ENCODE measurements around the gene INCENP.
"Not testable (repeated sequence)": the region's sequence is repeated elsewhere in the genome, so short reads cannot be mapped to it uniquely, and the experiment has no call there.

The INCENP gene

DNA sequence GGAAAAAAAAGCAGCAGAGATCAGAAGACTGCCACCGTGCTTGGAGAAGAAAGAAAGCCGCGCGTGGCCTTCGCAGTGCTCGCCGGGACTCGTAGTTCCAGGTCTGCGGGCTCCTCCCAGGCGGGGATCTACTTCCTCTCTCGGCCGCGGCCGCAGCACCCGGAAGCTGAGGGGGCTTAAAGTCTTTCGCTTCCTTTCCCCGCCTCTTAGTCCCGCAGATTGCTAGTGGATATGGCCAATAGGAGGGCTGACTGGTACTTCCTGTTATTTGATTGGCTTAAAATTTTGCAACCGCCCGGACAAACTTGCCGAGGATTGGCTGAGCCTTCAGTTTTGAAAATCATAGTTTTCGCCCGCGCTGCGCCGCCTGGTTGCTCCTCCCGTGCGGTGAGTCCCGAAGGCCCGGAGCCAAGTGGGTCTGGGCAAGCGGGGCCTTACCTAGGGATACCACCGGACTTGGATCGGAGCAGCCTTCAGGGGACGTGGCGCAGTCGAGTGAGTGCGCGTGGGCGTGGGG, at the start of gene INCENP:
Gene INCENP (plus strand): TSS at position 343 of the 517 bp plus-strand sequence. CDS start 4,151 bp downstream, outside the sequence.
- peak within 1 kb of the TSS; percentile 96 for H3K4me3 Mint-ChIP-seq
- peaks cover 23% of the 10 kb centered on the region for H3K36me3 Mint-ChIP-seq
- ATAC-seq, result peak; percentile 98
- peaks cover 31% of the 10 kb centered on the region for H3K4me1 Mint-ChIP-seq
- DNase-seq (ENCODE audit: low spot score in 2 of 2), result peak; percentile 79 to 94
- H3K9me3 Mint-ChIP-seq, result no peaks in the 10 kb centered on the region
- H3K27ac Mint-ChIP-seq, result peak within 1 kb of the TSS; percentile 95

DNA sequence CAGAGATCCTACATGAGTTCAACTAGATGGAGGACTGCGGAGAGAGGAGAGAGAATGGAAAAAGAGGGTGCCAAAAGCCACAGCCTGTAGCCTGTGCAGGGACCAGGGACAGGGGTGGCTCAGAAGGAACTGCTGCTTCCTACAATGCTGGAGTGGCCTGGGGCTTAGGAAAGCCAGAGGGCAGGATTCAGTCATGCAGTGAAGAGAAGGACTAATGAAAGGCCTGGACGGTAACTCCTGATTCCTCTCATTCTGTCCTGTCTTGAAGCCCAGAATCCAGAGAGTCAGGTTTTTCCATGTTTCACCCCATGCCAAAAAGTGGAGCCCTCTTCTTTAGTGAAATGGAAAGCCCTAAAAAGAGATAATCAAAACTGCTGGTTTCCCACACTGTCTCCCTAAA, 48.4 kb upstream of the INCENP start:
- Mint-ChIP-seq H3K4me3 (no peak overlapping the region), H3K27ac (no peak overlapping the region), H3K36me3 (no peaks in the 10 kb centered on the region), H3K9me3 (no peaks in the 10 kb centered on the region), H3K4me1 (no peaks in the 10 kb centered on the region)
- ATAC-seq (no peak), DNase-seq (ENCODE audit: low spot score in 2 of 2) (no peak)

DNA sequence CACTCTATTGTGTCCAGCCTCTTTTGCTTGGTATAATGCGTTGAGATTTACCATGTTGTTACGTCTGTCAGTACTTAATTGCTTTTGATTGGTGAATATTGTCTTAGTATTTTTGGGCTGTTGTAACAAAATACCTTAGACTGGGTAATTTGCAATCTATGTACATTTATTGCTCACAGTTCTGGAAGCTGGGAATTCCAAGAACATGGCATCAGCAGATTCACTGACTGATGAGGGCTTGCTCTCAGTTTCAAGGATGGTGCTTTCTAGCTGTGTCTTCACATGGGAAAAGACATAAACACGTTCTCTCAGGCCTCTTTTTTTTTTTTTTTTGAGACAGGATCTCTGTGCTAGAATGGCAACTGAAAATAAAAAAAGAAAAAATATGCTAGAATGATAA, 46.7 kb upstream of the INCENP start:
- H3K4me3 Mint-ChIP-seq, result no peak overlapping the region
- ATAC-seq (no peak), DNase-seq (ENCODE audit: low spot score in 2 of 2) (no peak)
- H3K36me3 Mint-ChIP-seq, result no peaks in the 10 kb centered on the region
- H3K9me3 Mint-ChIP-seq, result no peaks in the 10 kb centered on the region
- peaks cover 6% of the 10 kb centered on the region for H3K4me1 Mint-ChIP-seq
- H3K27ac Mint-ChIP-seq, result no peak overlapping the region

DNA sequence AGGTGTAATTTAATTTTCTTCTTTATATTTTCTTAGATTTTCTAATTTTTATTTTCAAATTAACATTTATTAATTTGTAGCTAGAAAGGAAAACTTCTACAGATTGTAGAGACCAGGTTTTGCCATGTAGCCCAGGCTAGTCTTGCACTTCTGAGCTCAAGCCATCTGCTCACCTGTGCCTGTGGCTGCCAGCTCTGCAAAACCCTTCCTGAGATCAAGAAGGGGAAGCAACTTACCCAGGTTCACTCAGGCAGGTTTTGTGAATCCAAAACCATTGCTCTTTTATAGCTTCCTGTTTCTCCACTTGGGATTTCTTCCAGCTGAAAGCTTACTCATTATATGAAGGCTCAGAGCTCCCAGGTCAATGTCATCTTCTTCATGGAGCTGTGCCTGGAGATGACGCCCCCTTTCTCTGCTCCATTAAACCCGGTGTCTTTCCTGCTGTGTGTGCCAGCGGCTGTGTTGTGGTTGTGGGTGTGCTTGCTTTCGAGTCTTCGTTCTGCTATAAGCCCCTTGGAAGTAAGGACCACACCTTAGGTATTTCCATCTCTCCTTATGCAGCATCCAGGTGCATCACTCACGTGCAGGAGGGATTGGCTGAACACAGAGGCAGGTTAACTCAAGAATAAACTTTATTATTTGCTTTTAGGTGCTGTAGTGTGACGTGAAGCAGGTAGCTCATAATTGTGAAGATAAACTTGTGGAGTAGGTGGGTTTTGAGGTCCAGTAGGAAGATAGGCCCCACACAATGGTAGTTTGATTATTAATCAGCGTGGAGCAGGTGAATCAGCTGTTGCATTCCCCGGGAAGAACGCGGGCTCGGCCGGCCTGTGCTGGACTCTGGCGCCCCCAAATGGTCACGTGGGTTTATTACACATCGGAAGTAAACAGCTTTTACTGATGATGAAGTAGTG, 42.2 kb upstream of the INCENP start:
- Mint-ChIP-seq H3K36me3 (no peaks in the 10 kb centered on the region), H3K4me3 (no peak overlapping the region), H3K9me3 (no peaks in the 10 kb centered on the region), H3K4me1 (peaks cover 6% of the 10 kb centered on the region), H3K27ac (no peak overlapping the region)
- ATAC-seq, result peak; percentile 88
- DNase-seq (ENCODE audit: low spot score in 2 of 2), result peak; percentile 76 to 88

DNA sequence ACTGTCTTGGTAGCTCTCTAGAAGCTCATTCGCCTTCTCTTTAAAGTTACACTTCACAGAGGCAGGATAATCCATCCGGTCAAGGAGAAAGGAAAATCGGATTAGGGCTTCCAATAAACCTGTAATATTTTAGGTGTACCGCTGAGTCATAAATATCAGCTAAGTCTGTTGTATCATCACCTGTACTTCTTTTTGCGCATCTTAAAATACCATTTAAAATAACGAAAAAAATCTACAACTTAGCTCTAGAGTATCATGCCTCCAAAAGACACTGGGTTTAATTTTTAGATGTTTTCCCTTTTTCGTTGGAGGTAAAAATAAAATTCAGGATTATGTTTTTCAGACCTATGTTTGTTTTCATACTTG, 41.5 kb upstream of the INCENP start:
- DNase-seq (ENCODE audit: low spot score in 2 of 2), result no peak
- Mint-ChIP-seq H3K9me3 (no peaks in the 10 kb centered on the region), H3K27ac (no peak overlapping the region), H3K4me3 (no peak overlapping the region), H3K4me1 (peaks cover 6% of the 10 kb centered on the region), H3K36me3 (no peaks in the 10 kb centered on the region)
- no peak for ATAC-seq

DNA sequence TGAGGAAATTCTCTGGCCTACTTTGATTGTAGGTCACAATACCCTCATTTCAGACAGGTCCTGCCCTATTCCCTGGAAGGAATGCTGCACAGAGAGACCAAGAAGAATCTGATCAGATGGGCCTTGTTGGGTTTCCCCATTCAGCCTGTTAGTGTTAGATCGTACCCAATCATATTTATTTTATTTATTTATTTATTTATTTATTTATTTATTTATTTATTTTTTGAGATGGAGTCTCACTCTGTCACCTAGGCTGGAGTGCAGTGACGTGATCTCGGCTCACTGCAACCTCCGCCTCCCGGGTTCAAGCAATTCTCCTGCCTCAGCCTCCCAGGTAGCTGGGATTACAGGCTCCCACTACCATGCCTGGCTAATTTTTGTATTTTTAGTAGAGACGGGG, 39.0 kb upstream of the INCENP start:
- ATAC-seq; H3K36me3 Mint-ChIP-seq; H3K4me3 Mint-ChIP-seq; H3K4me1 Mint-ChIP-seq; H3K27ac Mint-ChIP-seq; DNase-seq (ENCODE audit: low spot score in 2 of 2); H3K9me3 Mint-ChIP-seq: not testable (repeated sequence)

DNA sequence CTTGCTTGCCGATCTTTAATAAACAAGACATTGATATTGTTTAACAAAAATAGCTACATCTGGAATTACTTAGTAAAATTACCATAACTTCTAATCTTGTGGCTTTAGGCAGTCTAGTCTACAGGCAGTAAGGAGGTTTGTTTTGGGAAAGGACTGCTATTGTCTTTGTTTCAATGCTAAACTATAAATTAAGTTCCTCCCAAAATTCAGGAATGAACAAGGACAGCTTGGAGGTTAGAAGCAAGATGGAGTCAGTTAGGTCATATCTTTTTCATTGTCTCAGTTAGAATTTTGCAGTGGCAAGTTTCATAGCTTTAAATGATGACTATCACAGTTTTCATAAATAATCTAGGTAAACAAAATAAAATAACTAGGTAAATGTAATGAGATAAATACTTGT, 36.1 kb upstream of the INCENP start:
- DNase-seq (ENCODE audit: low spot score in 2 of 2) (no peak), ATAC-seq (no peak)
- H3K36me3 Mint-ChIP-seq, result no peaks in the 10 kb centered on the region
- no peaks in the 10 kb centered on the region for H3K4me1 Mint-ChIP-seq
- peaks cover 5% of the 10 kb centered on the region for H3K9me3 Mint-ChIP-seq
- H3K4me3 Mint-ChIP-seq, result no peak overlapping the region
- H3K27ac Mint-ChIP-seq, result no peak overlapping the region

DNA sequence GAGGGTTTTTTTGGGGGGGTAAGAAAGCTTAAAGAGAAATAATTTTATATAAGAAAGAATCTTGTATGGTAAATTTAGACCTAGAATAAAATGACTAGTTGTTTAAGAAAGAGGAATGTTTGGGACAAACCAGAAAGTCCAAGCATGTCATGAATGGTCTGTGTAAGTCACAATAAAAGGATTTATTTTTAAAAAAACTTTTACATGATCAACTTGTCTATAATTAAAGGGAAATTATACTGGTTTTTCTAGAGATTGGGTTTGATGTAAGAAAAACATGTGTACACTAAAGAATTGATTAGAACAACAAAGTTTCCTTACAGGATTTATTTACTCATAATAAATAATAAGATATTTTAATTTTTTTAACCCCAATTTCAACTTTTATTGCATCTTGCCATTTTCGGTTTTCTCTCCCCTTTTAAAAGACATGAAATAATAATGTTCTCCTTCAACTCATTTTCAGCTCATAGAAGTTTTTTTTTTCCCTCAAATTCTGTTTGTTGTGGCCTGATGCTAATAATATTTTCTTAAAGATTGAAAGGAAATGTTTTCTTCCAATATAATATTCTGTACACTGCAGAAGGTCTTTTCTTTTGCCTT, 35.4 kb upstream of the INCENP start:
- Mint-ChIP-seq H3K4me3 (no peak overlapping the region), H3K27ac (no peak overlapping the region), H3K9me3 (peaks cover 5% of the 10 kb centered on the region), H3K4me1 (no peaks in the 10 kb centered on the region), H3K36me3 (no peaks in the 10 kb centered on the region)
- no peak for DNase-seq (ENCODE audit: low spot score in 2 of 2)
- ATAC-seq, result no peak

DNA sequence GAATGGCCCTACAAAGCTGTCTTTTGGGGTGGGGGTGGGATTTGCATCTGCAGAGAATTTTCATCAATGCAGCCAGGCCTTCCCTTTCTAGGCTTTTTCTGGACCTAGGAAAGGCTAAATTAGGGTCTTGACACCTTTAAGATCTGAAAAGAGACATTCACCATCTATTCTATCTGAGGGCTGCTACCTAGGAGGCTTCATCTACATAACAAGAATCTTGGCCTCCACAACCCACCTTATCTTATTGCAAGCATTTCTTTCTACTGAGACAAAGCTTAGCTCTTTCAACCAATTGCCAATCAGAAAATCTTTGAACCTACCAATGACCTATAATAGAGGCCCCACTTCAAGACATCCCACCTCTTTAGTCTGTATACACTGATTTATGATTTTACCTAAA, 20.7 kb upstream of the INCENP start:
- Mint-ChIP-seq H3K4me1 (peaks cover 8% of the 10 kb centered on the region), H3K27ac (no peak overlapping the region), H3K4me3 (no peak overlapping the region), H3K36me3 (no peaks in the 10 kb centered on the region), H3K9me3 (no peaks in the 10 kb centered on the region)
- no peak for ATAC-seq
- no peak for DNase-seq (ENCODE audit: low spot score in 2 of 2)

DNA sequence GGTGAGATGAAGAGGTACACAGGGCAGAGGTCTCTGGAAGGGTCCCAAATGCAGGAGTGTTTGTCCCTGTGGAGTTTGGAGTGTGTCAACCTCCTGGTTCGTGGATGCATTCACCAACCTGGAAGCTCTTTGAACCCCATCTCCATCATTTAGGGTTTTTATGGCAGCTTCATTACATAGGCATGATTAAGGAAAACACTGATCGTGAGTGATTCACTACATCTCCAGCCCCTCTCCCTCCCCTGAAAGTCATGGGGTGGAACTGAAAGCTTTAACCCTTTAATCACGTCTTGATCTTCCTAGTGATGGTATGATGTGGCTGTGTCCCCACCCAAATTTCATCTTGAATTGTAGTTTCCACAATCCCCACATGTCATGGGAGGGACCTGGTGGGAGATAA, 19.8 kb upstream of the INCENP start:
- Mint-ChIP-seq H3K4me3 (no peak overlapping the region), H3K27ac (no peak overlapping the region), H3K36me3 (no peaks in the 10 kb centered on the region), H3K4me1 (peaks cover 8% of the 10 kb centered on the region), H3K9me3 (no peaks in the 10 kb centered on the region)
- ATAC-seq (no peak), DNase-seq (ENCODE audit: low spot score in 2 of 2) (no peak)

DNA sequence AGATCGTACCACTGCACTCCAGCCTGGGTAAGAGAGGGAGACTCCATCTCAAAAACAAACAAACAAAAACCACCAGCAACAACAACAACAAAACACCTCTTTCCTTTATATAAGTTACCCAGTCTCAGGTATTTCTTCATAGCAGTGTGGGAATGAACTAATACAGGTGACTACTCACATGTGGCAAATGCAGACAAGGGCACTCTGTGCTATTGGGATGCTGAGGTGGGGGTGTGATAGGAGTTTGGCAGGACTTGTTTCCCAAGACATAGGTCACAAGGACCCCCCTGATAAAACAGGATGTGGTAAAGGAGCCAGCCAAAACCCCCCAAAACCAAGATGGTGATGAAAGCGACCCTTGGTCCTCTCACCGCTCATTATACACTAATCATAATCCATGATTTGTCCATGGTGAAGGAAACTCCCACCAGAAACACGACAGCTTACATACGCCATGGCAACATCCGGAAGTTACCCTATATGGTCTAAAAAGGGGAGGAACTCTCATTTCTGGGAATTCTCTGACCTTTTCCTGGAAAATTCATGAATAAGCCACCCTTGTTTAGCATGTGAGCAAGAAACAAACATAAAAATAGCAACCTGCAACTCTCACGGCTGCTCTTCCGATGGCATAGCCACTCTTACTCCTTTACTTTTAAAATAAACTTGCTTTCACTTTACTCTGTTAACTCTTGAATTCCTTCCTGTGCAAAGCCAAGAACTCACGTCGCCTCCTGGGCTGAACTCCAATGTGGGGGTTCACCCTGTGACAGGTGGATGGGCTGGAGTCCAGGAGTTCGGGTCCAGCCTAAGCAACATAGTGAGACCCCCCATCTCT, 18.8 kb upstream of the INCENP start:
- peak overlapping the region; percentile 48 for H3K4me3 Mint-ChIP-seq
- DNase-seq (ENCODE audit: low spot score in 2 of 2) (no peak), ATAC-seq (peak; percentile 82)

DNA sequence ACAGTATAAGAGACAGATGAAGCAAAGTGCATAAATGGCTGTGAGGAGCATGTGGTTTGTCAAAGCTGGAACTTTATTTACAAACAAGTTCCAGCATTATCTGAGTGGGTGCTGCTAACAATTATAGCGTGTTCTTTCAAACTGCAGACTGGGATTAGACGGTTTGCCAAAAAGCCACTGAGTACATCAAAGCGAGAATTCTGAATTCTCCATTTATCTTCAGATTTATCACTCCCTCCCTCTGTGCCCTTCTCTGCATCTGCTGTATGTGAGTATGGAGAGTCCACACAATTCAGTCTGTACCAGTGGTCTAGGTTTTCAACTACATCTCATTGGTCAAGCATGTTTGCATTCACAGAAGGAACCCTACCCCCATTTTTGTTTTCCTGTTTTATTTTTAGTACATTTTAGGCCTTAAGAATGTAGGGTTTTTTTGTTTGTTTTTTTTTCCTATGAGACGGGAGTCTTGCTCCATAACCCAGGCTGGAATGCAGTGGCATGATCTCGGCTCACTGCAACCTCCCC, 18.1 kb upstream of the INCENP start:
- H3K27ac Mint-ChIP-seq, result peak overlapping the region; percentile 77

More for the DNA sequence above, 18.8 kb upstream of the INCENP start:
- Mint-ChIP-seq H3K4me1 (peaks cover 8% of the 10 kb centered on the region), H3K36me3 (no peaks in the 10 kb centered on the region), H3K27ac (peak overlapping the region; percentile 77), H3K9me3 (no peaks in the 10 kb centered on the region)

DNA sequence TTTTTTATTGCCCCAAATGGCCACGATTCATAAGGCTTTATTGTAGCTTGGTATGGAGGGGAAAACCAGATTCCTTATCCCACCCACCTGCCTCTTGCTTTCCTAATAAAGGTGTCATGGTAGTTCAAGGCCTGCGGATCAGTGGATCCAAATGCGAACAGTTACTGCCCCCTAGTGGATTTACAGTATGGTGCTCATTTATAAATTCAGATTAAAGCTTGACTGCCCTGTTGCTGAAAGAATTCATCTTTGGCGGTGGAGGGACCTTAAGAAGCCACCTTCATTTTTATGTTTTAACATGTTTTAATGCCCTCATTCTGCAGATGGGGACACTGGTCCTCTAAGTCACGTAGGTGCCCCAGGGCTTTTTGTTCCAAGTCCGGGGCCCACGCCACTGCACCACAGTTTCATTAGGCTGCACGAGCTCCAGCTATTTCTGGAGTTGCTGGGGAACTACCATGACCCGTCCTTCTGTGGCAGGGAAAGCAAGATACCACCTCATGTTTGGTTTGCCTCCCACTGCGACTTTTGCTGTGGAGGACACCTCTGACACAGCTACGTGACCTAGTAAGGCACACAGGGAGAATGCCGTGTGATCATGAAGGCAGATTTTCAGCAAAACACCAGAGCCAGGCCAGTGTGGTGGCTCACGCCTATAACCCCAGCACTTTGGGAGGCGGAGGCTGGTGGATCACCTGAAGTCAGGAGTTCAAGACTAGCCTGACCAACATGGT, 15.6 kb upstream of the INCENP start:
- H3K4me1 Mint-ChIP-seq, result peaks cover 13% of the 10 kb centered on the region
- H3K4me3 Mint-ChIP-seq, result no peak overlapping the region
- ATAC-seq (peak; percentile 46), DNase-seq (ENCODE audit: low spot score in 2 of 2) (peak in 1 of 2 donors; percentile 64)
- peaks cover 11% of the 10 kb centered on the region for H3K36me3 Mint-ChIP-seq
- H3K27ac Mint-ChIP-seq, result no peak overlapping the region
- no peaks in the 10 kb centered on the region for H3K9me3 Mint-ChIP-seq

More for the DNA sequence above, 18.1 kb upstream of the INCENP start:
- no peaks in the 10 kb centered on the region for H3K9me3 Mint-ChIP-seq
- H3K4me3 Mint-ChIP-seq, result peak overlapping the region; percentile 48
- no peak for ATAC-seq
- no peak for DNase-seq (ENCODE audit: low spot score in 2 of 2)
- H3K36me3 Mint-ChIP-seq, result no peaks in the 10 kb centered on the region
- peaks cover 8% of the 10 kb centered on the region for H3K4me1 Mint-ChIP-seq

DNA sequence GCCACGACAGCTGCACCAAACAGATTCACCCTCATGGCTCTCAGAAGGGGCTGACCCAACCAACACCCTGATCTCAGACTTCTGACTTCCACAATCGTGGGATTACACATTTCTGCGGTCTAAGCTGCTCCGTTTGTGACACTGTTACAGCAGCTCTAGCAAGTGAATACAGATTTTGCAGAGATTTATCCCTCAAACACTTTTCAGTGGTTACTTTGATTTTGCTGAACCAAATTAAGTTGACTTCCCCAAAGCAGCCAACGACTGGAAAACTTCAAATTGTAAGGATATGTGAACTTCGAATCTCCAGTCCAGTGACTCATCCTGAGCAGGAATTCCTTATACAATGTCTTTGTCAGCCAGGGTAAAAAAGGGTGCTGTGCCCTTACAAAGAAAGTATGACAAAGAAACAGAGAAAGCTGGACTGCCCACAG, 14.8 kb upstream of the INCENP start:
- no peak for DNase-seq (ENCODE audit: low spot score in 2 of 2)
- H3K9me3 Mint-ChIP-seq, result no peaks in the 10 kb centered on the region
- peaks cover 12% of the 10 kb centered on the region for H3K36me3 Mint-ChIP-seq
- ATAC-seq, result no peak
- H3K4me3 Mint-ChIP-seq, result no peak overlapping the region
- H3K27ac Mint-ChIP-seq, result no peak overlapping the region
- peaks cover 13% of the 10 kb centered on the region for H3K4me1 Mint-ChIP-seq
